Central memory CD8-positive, alpha-beta T cell (primary cell): ENCODE results near the gene TERB1.

Source experiments
- ATAC-seq: fragments of 150-1000 bp; cut with Tn5 transposase; replicated peaks from 2 replicates; pipeline ENCODE4 v1.10.0; 2022; ENCODE audit warnings: mild to moderate bottlenecking, moderate FRiP score, moderate number of reproducible peaks; ENCODE audit not compliant: poor library complexity, severe bottlenecking; ENCODE audit errors: extremely low read depth
- DNase-seq, 2 donors: peaks; one replicate each; pipeline ENCODE4 v3.0.0; 2021; ENCODE audit warnings: low spot score in 2 of 2
- H3K27ac Mint-ChIP-seq: one replicate; pipeline ENCODE4 v1.8.0; 2022; ENCODE audit warnings: low read depth, mild to moderate bottlenecking, moderate library complexity, mixed read lengths
- H3K27me3 Mint-ChIP-seq: one replicate; pipeline ENCODE4 v1.8.0; 2022; ENCODE audit warnings: mixed read lengths
- H3K36me3 Mint-ChIP-seq: one replicate; pipeline ENCODE4 v1.8.0; 2022; ENCODE audit warnings: mild to moderate bottlenecking, moderate library complexity, mixed read lengths; ENCODE audit not compliant: insufficient read depth
- H3K4me1 Mint-ChIP-seq: one replicate; pipeline ENCODE4 v1.8.0; 2022; ENCODE audit warnings: mixed read lengths
- H3K4me3 Mint-ChIP-seq: one replicate; pipeline ENCODE4 v1.8.0; 2022; ENCODE audit warnings: mild to moderate bottlenecking, moderate library complexity, mixed read lengths
- H3K9me3 Mint-ChIP-seq: one replicate; pipeline ENCODE4 v1.8.0; 2022; ENCODE audit warnings: mixed read lengths

Gene TERB1, protein sequence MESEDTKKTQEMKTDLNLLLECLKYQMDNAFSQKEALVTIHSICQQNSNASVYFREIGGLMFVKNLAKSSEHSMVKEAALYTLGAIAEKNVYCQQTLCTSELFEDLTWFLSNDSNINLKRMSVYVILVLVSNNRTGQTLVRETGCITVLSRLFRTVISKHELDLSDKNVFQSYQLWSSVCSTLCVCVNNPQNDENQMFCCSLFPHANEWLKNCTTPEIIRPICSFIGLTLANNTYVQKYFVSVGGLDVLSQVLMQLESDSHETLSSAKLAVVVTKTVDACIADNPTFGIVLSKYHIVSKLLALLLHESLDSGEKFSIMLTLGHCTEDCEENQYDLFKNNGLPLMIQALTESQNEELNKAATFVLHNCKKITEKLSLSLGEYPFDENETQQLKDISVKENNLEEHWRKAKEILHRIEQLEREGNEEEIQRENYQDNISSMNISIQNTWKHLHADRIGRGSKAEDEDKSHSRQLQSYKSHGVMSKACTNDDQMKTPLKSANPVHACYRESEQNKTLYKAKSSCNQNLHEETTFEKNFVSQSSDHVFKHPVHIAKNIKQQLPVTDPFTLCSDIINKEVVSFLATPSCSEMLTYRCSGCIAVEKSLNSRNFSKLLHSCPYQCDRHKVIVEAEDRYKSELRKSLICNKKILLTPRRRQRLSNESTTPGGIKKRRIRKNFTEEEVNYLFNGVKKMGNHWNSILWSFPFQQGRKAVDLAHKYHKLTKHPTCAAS

GRCh38 chr16:66801320-66802105, at the start of gene TERB1:
TERB1 (minus strand) TSS chr16:66801584; CDS start chr16:66796798, 4,786 bp downstream.
- DNase-seq: no peak
- no peak within 1 kb of the TSS for H3K27ac Mint-ChIP-seq

GRCh38 chr16:66850115-66850815, 48.9 kb upstream of the TERB1 start:
- Mint-ChIP-seq H3K9me3 (no peaks in the 10 kb centered on the region), H3K4me3 (no peak overlapping the region), H3K36me3 (no peaks in the 10 kb centered on the region), H3K27ac (no peak overlapping the region), H3K4me1 (no peaks in the 10 kb centered on the region), H3K27me3 (peaks cover 13% of the 10 kb centered on the region)
- DNase-seq (no peak), ATAC-seq (no peak)

More at GRCh38 chr16:66801320-66802105, at the start of gene TERB1:
- ATAC-seq: no peak
- H3K4me1 Mint-ChIP-seq: no peaks in the 10 kb centered on the region
- H3K4me3 Mint-ChIP-seq: no peak within 1 kb of the TSS
- H3K9me3 Mint-ChIP-seq: no peaks in the 10 kb centered on the region
- H3K27me3 Mint-ChIP-seq: no peaks in the 10 kb centered on the region
- H3K36me3 Mint-ChIP-seq: peaks cover 28% of the 10 kb centered on the region

DNA sequence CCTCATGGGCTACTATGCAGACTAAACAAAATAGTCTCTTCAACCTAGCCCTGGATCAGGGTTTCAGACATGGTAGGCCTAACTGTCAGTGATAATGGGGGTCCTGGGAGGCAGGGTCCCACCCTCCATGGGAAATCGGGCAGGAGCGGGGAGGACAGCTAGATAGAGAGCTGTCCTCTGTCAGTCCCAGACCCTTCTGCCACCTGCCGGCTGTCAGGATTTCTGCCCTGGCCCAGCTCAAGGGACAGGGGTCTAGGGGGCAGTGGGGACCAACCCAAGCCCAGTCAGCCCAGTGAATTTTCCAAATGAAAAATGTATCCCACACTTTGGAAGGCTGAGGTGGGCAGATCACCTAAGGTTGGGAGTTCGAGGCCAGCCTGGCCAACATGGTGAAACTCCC, 48.2 kb upstream of the TERB1 start:
- DNase-seq: no peak
- no peak for ATAC-seq
- Mint-ChIP-seq H3K4me1 (no peaks in the 10 kb centered on the region), H3K4me3 (no peak overlapping the region), H3K9me3 (no peaks in the 10 kb centered on the region), H3K36me3 (no peaks in the 10 kb centered on the region), H3K27ac (no peak overlapping the region), H3K27me3 (peaks cover 20% of the 10 kb centered on the region)

DNA sequence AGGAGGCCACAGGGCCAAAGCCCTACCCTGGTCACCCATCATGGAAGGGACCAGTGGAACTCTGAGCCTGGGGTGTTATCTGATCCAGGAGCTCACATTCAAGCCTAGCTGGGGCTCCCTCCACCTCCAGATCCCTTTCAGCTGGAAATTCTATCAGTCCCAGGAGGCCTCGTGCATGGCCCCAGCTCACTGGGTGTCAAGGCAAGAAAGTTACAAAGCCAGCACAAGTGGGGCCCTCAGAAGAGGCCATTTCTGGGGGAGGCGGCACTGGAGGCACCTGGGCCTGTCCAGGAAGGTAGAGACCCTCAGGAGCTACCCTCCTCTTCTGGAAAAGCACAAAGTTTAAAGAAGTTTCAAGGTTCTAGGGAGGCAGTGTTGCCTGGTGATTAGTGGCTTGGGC, 47.6 kb upstream of the TERB1 start:
- Mint-ChIP-seq H3K36me3 (no peaks in the 10 kb centered on the region), H3K9me3 (no peaks in the 10 kb centered on the region), H3K27me3 (peaks cover 23% of the 10 kb centered on the region), H3K4me1 (peaks cover 2% of the 10 kb centered on the region), H3K27ac (no peak overlapping the region), H3K4me3 (no peak overlapping the region)
- DNase-seq: no peak
- ATAC-seq: no peak

DNA sequence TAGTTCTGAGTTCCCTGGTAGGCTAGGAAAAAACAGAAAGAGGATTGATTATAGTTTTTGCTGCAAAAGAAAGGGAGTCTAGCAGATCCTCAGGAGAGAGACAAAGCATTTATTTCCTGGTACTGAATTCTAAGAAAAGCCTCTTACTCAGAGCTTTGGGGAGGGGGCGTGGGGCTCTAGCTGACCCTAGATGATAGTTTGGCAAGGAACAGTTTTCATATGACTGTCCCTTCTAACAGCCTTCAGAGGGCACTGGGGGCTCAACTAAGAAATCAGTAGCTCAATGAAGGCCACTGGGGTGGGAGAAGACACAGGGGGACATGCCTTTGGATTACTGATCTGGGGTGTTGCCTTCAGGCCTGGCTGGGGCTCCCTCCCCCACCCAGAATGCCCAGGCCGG, 46.8 kb upstream of the TERB1 start:
- DNase-seq: no peak
- H3K27ac Mint-ChIP-seq: no peak overlapping the region
- H3K4me3 Mint-ChIP-seq: no peak overlapping the region
- H3K9me3 Mint-ChIP-seq: no peaks in the 10 kb centered on the region
- H3K36me3 Mint-ChIP-seq: no peaks in the 10 kb centered on the region
- peaks cover 5% of the 10 kb centered on the region for H3K4me1 Mint-ChIP-seq
- peaks cover 32% of the 10 kb centered on the region for H3K27me3 Mint-ChIP-seq
- no peak for ATAC-seq

DNA sequence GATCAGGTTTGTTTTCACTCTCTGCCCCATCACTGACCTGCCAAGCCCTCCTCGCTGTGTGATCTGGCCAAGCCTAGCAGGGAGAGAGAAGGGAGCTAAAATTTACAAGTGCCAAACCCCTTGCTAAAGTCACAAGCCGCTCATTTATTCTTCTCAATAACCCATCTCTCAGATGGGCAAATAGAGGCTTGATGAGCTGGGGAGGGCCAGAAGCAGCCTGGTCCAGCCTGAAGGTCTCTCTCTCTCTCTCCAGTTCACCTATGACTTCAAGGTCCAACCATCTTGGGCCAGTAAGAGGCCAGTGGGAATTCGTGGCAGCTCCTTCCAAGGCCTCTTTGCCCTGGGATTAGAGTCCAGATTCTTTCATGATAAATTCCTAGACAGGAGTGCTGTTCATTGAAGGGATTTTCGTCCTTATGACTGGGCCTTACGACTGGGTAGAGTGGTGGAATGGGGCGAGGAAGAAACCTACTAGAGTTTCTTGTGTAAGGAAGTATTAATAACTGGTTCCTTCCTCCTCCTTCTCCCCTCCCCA, 46.2 kb upstream of the TERB1 start:
- H3K4me3 Mint-ChIP-seq: no peak overlapping the region
- peaks cover 5% of the 10 kb centered on the region for H3K4me1 Mint-ChIP-seq
- ATAC-seq (no peak), DNase-seq (no peak)
- H3K36me3 Mint-ChIP-seq: no peaks in the 10 kb centered on the region
- H3K9me3 Mint-ChIP-seq: no peaks in the 10 kb centered on the region
- no peak overlapping the region for H3K27ac Mint-ChIP-seq
- peaks cover 38% of the 10 kb centered on the region for H3K27me3 Mint-ChIP-seq

GRCh38 chr16:66846831-66847230, 45.4 kb upstream of the TERB1 start:
- no peak overlapping the region for H3K4me3 Mint-ChIP-seq
- H3K4me1 Mint-ChIP-seq: peaks cover 5% of the 10 kb centered on the region
- DNase-seq (no peak), ATAC-seq (no peak)
- no peaks in the 10 kb centered on the region for H3K9me3 Mint-ChIP-seq
- H3K36me3 Mint-ChIP-seq: no peaks in the 10 kb centered on the region
- H3K27me3 Mint-ChIP-seq: peaks cover 41% of the 10 kb centered on the region
- H3K27ac Mint-ChIP-seq: no peak overlapping the region

DNA sequence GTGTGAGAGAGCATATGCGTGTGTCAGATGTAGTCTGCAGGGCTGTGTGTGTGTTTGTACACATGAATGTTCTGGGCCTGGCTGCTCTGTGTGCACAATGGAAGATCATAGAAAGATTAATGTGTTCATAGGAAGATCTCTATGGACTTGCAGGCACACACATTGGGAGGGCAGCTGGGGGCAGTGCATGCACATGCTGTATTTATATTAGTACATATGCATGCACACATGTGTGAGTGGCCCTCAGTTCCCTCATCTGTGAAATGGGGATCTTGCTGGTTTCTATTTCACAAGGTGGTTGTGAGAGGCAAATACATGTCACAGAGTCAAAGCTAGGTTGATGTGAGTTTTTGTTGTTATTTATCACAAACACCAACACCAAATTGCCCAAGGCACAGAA, 44.9 kb upstream of the TERB1 start:
- Mint-ChIP-seq H3K27me3 (peaks cover 41% of the 10 kb centered on the region), H3K27ac (no peak overlapping the region), H3K36me3 (no peaks in the 10 kb centered on the region), H3K9me3 (no peaks in the 10 kb centered on the region), H3K4me1 (peaks cover 5% of the 10 kb centered on the region), H3K4me3 (no peak overlapping the region)
- DNase-seq (no peak), ATAC-seq (no peak)

DNA sequence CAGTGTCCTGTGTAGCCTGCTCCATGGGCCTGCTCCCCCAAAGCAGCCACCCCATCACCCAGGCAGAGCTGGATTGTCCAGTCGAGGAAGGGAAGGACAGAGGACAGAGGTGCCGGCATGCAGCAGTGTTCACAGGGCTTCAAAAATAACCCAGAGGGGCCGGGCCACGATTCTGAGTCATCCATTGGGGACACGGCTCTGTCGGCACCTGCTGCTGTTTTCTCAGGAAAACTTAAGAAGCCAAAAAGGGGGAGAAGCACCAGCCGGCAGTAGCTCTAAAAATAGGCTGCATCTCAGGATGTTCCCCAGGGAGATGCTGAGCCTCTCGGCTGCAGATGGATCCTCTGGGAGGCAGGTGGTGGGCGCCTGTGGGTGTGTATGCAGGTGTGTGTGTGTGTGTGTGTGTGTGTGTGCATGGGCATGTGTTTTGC, 44.4 kb upstream of the TERB1 start:
- ATAC-seq: no peak
- Mint-ChIP-seq H3K27ac (no peak overlapping the region), H3K4me3 (no peak overlapping the region), H3K4me1 (peaks cover 5% of the 10 kb centered on the region), H3K9me3 (no peaks in the 10 kb centered on the region), H3K36me3 (no peaks in the 10 kb centered on the region), H3K27me3 (peaks cover 41% of the 10 kb centered on the region)
- no peak for DNase-seq

GRCh38 chr16:66845080-66845410, 43.7 kb upstream of the TERB1 start:
- H3K4me1 Mint-ChIP-seq: peaks cover 5% of the 10 kb centered on the region

GRCh38 chr16:66844342-66845079, 43.1 kb upstream of the TERB1 start, which contains the start of gene CA7:
CA7 (plus strand) TSS chr16:66844414; CDS start chr16:66844488, 74 bp downstream.
- Mint-ChIP-seq H3K4me1 (peaks cover 5% of the 10 kb centered on the region), H3K9me3 (no peaks in the 10 kb centered on the region), H3K36me3 (no peaks in the 10 kb centered on the region), H3K27ac (no peak within 1 kb of the TSS), H3K27me3 (peaks cover 47% of the 10 kb centered on the region), H3K4me3 (peak within 1 kb of the TSS; percentile 58)
- no peak for DNase-seq
- ATAC-seq: no peak

More at GRCh38 chr16:66845080-66845410, 43.7 kb upstream of the TERB1 start:
- Mint-ChIP-seq H3K36me3 (no peaks in the 10 kb centered on the region), H3K4me3 (no peak overlapping the region), H3K9me3 (no peaks in the 10 kb centered on the region), H3K27ac (no peak overlapping the region), H3K27me3 (peaks cover 42% of the 10 kb centered on the region)
- ATAC-seq (no peak), DNase-seq (no peak)
